ENCODE results near the gene GNA12.
A peak's percentile ranks its signal among the peaks of the same experiment; 100 is the strongest.
"Not testable (repeated sequence)": the region's sequence is repeated elsewhere in the genome, so short reads cannot be mapped to it uniquely, and the experiment has no call there.

Gene GNA12

DNA sequence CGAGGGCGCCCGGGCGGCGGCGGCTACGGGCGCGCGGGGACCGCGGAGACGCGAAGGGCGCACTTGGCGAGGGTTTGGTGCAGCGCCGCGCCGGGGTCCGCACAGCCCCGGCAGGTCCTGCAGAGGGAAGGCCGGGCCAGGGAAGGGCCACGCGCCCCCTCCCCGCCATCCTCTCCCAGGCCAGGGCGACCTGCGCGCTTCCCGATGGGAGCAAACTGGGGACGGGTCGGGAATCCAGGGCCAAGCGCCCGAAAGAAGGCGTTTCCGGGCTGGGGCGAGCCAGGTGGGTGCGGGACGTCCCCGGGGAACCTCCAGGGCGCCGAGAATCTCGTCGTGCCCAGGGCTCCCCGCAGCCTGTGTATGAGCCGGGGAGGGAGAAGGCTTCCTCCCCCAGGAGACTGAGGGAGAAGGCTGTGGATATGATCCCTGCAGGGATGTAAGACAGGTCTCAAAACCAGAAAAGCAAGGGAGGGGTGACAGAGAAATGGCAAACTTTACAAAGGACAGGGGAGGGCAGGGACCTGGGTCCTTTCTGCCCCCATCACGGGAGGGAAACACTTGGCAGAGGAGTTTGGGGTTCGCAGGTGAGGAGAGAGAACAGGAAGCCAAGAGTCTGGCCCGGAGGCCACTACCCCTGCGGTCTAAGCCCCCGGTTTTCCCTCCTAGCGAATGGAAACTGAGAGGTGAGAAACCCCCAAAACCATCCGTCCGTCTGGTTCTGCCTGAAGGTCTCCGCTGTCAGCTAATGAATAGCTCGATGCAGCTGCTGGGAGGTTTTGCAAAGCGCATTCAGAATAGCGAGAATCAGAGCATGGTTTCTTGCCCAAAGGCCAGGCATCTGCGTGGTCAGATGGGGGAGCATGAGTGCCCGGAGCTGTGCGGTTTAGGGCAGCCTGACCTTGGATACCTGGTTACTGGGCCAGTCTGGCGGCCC lies 155.4 kb downstream of the GNA12 start:
- ATAC-seq: peak; percentile 13 to 24

DNA sequence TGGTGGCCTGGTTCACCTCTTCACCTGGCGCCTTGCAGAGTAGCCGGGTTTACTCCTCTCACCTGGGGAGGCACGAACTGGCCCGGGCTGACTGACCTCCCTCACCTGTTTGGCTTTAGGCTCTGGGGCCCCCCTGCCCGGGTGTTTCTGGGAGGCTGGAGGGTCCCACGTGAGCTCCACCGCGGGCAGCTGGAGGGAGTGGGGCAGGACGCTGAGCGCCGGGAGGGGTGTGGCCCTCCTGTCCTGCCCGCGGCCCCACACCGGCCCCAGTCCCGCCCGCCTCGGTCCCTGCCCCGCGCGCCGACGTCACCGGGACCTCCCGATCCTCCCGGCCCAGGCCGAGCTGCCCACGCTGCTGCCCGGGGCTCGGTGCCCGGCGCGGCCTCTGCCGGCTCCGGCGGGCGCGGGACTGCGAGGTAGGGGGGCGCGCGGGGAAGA lies 156.2 kb downstream of the GNA12 start, which contains the start of gene AMZ1:
TSS of gene AMZ1 (plus strand) at position 322 of the 438 bp plus-strand sequence. CDS start 12,250 bp downstream, outside the sequence.
- ATAC-seq: peak in 1 of 2 donors; percentile 20

DNA sequence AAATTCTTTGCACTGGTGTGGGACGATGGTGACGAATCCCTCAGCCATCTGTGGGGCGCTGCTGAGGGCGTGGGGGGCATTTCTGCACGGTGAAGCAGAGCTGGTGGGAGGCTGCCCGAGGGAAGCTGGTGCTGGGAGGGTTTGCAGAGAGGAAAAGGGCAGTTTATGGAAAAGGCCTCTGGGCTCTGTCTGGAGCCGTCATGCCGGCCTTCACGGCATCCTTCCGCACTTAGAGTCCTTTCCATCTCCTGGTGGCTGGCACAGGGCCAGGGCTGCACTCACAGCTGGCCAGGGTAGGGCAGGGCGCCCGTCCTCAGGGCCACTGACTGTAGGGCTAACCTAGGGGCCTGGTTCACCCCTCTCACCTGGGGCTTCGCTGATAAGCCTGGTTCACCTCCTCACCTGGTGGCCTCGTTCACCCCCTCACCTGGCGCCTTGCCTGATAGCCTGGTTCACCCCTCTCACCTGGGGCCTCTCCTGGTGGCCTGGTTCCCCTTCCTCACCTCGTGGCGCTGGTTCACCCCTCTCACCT lies 156.7 kb downstream of the GNA12 start:
- ATAC-seq: no peak

DNA sequence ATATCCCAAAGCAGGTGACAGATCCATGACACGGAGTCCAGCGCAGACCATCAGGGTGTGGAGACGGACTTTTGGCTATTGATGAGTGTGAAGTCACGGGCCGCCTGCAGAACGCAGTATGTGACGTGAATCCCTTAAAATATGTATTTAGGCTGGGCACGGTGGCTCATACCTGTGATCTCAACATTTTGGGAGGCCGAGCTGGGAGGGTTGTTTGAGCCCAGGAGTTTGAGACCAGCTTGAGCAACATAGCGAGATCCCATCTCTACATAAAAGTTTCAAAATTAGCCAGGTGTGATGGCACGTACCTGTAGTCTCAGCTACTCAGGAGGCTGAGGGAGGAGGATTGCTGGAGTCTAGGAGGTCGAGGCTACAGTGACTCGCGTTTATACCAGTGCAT lies 158.0 kb downstream of the GNA12 start:
- ATAC-seq: no peak

DNA sequence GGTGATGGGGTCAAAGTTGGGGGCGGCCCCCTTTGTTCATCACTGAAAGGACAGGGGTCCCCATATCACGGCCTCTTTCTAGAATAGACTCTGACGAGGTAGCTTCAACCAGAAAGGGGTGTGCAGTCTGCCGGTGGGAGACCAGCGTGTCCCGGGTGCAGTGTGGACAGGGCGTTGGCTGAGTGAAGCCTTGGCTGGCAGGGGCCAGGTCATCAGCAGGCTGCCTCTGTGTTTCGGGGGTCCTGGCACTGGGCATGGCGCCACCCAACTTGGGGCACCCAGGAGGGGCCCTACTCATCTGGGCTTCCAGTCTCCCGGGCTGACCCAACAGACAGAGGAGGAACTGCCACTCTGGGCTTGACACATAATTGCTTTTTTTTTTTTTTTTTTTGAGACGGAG lies 159.6 kb downstream of the GNA12 start:
- ATAC-seq: no peak

DNA sequence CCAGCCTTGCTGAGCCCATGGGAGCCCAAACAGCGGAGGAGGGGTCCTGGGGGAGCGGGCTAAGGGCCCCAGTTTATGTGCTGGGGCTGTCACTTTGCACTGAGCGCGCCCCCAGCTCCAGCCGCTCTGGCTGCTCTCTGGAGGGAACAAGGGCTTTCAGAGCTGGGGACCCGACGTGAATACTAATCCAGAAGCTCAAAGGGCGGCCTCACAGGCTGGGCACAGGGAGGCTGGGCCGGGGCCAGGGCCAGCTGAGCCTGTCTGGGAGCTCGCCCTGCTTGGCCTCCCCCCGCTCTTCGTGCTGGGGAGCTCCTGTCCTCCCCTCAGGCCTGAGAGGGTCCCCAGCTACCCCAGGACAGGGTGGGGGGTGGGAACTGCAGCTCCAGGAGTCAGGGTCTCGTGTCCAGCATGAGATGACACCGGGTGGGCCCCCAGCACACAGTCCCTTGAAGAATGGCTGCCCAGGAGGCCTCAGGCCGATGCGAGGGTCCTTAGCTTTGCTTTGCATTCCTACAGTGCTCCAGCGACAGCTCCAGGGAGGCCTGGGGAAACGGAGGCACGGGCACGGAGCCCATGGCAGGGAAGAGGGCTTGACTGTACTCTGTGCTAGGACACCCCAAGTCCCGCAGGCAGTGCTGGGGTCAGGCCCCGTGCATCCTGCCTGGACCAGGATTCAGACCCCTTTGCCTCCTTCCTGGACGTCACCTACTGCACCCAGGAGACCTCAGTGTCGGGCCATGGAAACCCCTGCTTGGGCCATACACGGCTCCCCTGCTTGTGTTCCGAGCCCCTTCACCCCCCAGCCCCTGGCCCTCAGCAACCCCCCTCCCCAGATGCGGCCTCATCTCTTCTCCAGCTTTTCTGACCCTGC lies 161.9 kb downstream of the GNA12 start:
- ATAC-seq: no peak

DNA sequence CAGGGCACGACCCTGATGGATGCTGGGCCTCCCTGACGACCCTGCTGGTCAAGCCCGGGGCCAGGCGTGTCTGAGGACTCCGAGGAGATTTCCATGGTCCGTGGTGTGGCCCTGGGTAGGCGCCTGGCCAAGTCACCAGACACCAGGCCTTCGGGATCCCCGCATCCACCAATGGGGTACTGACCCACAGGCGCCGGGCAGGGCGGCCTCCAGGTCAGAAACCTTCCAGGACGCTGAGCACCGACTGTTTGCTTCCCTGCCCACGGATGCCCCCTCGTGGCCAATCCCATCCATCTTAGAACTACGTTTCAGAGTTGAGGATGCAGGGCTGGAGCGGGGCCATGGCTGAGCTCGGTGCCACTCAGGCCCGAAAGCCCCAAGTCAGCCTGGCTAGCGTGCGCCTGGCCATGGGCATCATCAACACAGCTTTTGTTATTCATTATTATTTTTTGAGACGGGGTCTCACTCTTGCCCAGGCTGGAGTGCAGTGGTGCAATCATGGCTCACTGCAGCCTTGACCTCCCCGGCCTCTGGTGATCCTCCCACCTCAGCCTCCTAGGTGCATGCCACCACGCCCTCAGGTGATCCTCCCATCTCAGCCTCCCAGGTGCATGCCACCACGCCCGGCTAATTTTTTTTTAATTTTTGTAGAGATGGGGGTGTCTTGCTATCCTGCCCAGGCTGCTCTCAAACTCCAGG lies 163.2 kb downstream of the GNA12 start:
- peak in 1 of 2 donors; percentile 48 for ATAC-seq

DNA sequence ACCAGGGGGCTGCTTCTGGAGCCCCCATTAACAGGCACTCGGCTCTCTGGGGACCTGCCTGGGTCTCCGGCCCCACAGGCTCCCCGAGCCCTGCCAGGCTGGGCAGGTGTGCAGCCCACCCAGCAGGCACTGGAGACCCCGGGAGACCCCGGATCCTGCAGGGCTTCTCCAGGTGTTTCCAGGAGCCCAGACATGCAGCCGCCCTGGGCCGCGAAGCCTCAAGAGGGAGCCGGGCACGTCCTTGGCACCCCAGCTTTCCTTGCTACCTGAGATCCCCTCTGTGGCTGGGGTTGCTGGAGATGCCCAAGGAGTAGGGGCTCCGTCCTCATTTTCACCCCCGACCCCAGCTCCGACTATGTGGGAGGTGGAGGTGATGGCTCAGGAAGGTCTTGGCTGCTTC lies 163.9 kb downstream of the GNA12 start:
- ATAC-seq: no peak

DNA sequence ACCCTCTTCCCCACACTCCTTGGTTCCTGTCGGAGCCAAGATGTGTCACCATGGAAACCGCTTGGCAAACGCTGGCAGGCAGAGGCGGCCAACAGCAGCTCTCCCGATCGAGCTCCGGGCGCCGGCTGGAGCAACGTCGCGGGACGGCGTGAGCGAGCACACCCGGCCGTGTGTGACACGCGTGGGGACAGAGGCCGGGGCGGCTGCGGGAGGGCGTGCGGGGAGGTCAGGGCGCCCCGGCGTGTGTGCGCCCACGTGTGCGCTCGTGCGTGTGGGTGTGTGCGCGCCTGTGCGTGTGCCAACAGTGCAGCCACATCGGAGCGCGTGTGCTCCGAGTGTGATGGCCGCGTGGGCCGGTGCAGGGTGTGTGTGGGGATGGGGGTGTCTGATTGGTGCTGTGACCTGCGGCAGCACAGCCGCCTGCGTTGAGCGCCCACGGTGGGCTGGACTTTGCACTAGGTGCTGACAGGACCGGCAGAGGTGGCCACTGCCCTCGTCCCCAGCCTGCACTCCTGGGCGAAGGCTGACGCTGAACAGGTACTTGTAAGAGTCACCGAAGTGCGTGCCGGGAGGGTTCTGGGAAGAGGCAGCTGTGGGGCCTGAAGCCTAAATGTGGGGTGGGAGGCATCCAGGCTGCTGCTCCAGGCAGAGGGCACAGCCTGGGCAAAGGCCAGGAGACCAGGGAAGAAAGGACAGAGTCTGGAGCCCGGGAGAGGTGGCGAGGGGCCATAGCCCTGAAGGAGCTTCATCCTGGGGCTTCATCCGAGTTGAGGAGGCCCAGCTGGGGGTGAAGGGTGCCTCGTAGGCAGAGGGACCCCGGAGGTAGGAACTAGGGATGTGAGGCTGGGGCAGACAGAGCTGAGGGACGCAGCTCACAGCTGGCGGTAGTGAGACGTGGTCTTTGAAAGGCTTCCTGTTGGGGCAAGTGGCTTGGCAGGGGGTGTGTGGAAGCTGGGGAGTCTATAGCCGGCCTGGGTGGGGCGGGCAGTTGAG lies 164.7 kb downstream of the GNA12 start:
- not testable (repeated sequence) for ATAC-seq

DNA sequence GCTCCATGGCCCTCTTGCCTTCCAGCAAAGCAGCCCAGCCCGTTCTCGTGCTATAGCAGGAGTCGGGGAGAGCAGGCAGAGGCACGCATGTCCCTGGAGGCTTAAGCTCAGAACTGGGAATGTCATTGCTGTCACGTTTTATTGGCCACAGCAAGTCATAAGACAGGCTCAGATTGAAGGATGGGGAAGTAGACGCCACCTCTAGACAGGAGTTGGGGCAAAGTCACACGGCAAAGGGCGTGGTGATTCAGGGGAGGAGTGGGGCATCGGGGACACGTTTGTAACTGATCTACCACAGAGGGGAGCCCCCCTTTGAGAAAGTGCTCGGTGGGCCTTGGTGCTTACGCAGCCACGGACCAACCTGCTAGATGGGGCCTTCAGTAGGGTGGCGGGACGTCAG lies 165.7 kb downstream of the GNA12 start:
- not testable (repeated sequence) for ATAC-seq

All from activated CD4-positive, CD25-positive, alpha-beta regulatory T cell treated with anti-CD3 and anti-CD28 coated beads, Interleukin-2, amount 50 U/mL, for 24 hours (primary cell).